NOMO-1 treated with dmso at 0.1 percent for 144 hours (cell line): ENCODE data around the gene CHMP5.

Experiments
- DNase-seq: peaks from one replicate; lab custom pipeline; 2025; ENCODE audit not compliant: unreplicated experiment; lab: John Stamatoyannopoulos, UW

Gene CHMP5

GRCh38 chr9:33264473-33265177 is at the start of gene CHMP5, which contains the start of gene BAG1:
TSS of gene CHMP5 (plus strand) at chr9:33265049. CDS start at chr9:33265079, 30 bp downstream.
TSS of gene BAG1 (minus strand) at chr9:33264708.
- DNase-seq, result peak; percentile 100

GRCh38 chr9:33220681-33221567 is 43.9 kb upstream of the CHMP5 start:
- peak; percentile 29 for DNase-seq

GRCh38 chr9:33221568-33221884 is 43.3 kb upstream of the CHMP5 start:
- DNase-seq, result no peak

GRCh38 chr9:33222031-33222430 is 42.8 kb upstream of the CHMP5 start:
- no peak for DNase-seq

- peak; percentile 12 for DNase-seq
Observed at GRCh38 chr9:33223696-33224095, 41.2 kb upstream of the CHMP5 start.

GRCh38 chr9:33225319-33226147 is 39.3 kb upstream of the CHMP5 start:
- peak; percentile 67 for DNase-seq

- DNase-seq, result peak; percentile 98
Observed at GRCh38 chr9:33227008-33227398, 37.8 kb upstream of the CHMP5 start.

- DNase-seq, result no peak
Observed at GRCh38 chr9:33227741-33228140, 37.1 kb upstream of the CHMP5 start.

GRCh38 chr9:33228606-33229005 is 36.2 kb upstream of the CHMP5 start:
- no peak for DNase-seq

DNA sequence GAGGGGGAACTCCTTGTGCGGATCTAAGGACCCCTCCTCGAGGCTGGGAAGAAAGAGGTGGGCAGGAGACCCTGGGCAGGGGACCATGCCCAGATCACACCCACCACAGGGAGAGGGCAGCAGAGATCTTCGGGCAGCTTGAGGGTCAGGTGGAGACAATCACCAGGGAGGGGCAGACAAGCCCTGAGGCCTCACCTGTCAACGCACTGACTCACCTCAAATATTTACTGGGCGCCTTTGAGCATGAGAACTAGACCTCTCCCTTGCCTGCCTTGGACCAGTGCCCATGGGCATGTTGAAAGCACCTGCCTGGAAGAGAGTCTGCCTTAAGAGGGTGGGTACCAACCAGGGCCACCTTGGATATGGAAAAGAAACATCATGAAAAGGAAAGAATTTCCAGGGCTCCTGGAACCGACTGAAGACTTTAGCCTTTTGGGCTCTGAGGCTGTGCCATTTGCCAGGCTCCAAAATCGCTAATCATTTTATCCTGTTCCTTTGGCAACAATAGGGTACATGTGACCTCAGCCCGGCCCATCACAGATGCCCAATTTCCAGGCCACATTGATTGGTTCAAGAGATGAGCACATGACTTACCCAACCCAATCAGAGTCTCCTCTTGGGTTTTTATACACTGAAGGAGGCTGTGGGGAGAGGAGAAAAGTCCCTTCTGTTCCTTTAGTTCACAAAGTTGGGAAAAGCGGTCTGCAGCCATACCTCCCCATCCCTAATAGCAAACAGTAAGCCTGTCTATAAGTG is 35.3 kb upstream of the CHMP5 start:
- DNase-seq, result no peak

DNA sequence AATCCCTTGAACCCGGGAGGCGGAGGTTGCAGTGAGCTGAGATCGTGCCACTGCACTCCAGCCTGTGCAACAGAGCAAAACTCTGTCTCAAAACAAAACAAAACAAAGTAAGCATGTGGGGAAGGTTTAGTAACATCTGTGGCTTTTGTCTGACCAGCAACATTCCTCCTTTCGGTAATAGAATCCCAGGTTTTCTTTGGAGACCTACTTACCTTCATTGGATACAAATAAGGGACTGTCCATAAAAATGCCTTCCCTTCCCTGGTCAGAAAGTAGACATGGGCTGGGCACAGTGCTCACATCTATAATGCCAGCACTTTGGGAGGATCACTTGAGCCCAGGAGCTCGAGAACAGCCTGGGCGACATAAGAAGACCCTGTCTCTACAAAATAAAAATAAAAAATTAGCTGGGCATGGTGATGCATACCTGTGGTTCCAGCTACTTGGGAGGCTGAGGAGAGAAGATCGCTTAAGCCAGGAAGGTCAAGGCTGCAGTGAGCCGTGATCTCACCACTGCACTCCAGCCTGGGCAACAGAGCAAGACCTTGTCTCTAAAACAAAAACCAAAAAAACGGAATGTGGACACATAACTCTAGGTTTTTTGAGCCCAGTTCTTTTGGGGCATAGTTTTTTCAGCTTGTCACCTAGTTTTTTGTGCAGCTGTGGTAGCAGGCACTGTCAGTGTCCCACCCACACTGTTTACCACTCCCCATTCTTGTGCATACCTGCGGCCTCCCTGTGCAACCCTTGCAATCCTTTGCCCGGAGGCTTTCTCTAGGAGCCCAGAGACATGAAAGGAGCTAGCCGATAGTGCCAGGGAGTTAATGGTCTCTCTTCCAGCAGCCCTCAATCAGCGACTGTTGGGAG is 33.9 kb upstream of the CHMP5 start:
- no peak for DNase-seq

DNA sequence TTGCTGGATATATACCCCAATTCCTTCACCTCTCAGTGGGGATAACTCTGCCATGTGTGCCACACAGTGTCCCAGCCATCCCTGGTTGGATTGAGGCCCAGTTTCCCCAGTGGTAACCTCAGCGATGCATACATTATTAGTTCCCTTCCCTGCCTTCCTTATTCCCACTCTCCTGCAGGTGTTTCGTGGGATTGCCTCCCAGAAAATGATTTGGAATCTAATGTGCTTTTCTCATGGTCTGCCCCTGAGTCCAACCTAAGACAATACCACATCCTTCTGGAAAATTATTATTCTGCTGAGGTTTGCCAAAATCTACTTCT is 33.3 kb upstream of the CHMP5 start:
- DNase-seq, result no peak

DNA sequence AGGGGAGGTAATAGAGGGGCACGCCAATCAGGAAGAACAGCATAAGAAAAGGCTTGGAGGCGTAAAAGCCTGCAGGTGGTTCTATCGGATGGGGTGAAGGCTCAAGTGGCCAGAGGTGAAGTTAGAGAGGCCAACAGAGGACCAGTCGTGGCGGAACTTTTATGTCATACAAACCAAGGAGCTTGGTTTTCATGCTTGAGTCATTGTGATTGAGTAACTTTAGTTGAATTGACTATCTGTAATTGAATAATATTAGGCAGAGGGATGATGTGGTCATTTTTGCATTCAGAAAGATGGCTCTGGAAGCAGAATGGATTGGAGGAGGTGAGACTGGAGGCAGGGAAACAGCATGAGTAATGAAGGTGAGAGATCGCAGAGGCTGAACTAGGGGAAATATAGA is 32.0 kb upstream of the CHMP5 start:
- no peak for DNase-seq

DNA sequence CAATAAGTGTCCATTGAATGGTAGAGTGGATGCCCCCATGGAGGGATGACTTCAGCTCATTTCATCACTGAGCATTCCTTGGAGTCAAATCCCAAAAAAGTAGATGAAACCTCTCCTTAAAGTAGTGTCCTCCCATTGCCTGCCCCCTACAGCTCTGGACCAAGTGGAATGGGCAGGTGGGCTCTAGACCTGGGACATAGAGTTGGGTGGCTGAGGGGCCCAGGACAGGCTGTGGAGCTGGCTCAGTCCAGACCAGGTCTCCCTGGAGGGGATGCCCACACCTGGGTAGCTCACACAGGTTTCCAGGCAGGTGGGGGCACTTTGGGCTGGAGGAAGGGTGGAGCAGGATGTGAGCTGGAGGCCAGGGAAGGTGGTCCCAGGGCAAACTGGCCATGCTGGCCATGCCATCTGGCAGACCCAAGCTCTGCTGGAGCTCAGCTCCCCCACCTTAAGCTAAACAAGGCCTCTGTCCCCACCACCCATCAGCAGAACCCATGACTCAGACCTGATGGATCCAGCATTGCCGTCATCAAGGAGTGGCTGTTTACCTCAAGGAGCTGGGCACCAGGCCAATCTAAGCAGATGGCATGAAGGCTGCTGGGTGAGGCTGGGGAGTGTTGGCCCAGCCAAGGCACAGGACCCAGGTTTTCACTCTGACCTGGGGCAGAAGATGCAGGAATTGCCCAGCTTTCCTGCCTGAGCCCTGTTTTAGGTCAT is 31.1 kb upstream of the CHMP5 start:
- no peak for DNase-seq

DNA sequence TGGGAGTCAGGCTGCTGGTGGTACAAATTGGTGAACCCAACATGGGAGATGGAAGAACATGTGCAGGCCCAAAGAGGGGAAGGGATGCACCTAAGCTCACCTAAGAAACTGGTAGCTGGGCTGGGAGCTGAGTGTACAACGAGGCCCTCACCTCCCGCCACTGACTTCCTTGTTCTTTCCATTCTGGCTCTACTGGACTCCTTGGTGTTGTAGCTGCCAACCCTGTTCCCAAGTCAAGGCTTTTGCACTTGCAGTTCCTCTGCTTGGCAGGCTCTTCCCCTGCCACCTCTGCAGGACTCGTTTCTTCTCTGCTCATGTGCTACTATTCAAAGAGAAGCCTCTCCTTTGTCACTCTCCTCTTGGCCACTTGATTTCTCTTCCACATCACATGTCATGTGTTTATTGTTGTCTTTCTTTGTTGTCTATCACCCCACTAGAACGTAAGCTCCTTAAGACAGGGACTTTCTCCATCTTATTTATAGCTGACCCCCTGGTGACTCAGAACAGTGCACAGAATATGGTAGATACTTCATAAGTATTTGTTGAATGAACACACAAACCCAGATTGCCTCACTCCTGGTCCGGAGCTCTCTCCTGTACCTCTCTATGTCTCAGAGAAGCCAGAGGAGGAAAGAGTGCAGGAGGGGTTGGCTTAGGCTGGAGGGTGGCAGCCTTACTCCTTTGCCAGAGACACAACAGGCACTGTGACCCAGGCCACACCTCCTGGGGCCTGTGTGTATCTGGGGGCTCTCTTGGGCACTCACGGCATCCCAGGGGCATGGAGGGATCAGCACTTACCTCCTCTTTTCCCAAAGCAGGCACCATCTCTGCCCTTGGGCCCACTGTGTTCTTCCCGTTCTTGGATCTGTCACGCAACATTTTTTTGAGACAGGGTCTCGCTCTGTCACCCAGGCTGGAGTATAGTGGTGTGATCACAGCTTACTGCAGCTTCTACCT is 30.1 kb upstream of the CHMP5 start:
- no peak for DNase-seq

GRCh38 chr9:33236571-33236970 is 28.3 kb upstream of the CHMP5 start:
- DNase-seq, result no peak

DNA sequence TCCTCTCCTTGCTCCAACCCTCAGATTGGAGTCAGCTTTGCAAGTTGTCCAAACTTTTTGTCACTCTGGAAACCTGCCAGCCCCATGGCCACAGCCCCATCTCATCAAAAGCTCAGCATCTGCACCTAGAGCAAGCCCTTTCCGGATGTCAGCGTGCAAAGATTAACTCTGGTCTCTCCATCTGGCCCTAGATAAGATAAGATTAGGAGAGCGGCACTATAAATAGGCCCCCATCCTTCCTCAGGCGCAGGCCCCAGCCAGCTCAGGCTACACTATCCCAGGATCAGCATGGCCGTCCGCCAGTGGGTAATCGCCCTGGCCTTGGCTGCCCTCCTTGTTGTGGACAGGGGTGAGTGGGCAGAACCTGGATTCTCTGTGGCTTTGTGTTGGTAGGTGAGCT is 24.9 kb upstream of the CHMP5 start, which contains the start of gene SPINK4:
Gene SPINK4 (plus strand): TSS at position 247 of the 400 bp plus-strand sequence. CDS start 42 bp downstream, at position 289.
- no peak for DNase-seq

GRCh38 chr9:33241298-33241697 is 23.6 kb upstream of the CHMP5 start:
- no peak for DNase-seq
